Smooth muscle cell (in vitro differentiated cells): Measurements from ENCODE around the gene ADI1. TPM values are rescaled to one million over a fixed set of nuclear protein-coding genes. Genes with fewer than 3 reads are reported as not detected.
A peak's percentile ranks its signal among the peaks of the same experiment; 100 is the strongest.

Source experiments
- DNase-seq: peaks from one replicate; lab custom pipeline; 2025; ENCODE audit not compliant: unreplicated experiment; lab: John Stamatoyannopoulos, UW
- H2AFZ ChIP-seq: fragments of 200-600 bp; sonication (generic); 2 replicates; pipeline ENCODE4 v1.6.0; 2016; ENCODE audit warnings: antibody characterized with exemption, low read depth, mild to moderate bottlenecking
- H3F3A ChIP-seq: fragments of 200-600 bp; sonication (generic); 2 replicates; pipeline ENCODE4 v1.6.0; 2017; ENCODE audit warnings: antibody characterized with exemption, low read depth
- H3K27ac ChIP-seq: fragments of 200-600 bp; sonication (generic); 2 replicates; pipeline ENCODE4 v1.5.1; 2016; ENCODE audit warnings: low read depth, mild to moderate bottlenecking
- H3K27me3 ChIP-seq: fragments of 200-600 bp; sonication (generic); 2 replicates; pipeline ENCODE4 v1.6.1; 2016; ENCODE audit warnings: low read depth, mild to moderate bottlenecking
- H3K36me3 ChIP-seq: fragments of 200-600 bp; sonication (generic); 2 replicates; pipeline ENCODE4 v1.5.1; 2016; ENCODE audit warnings: low read depth
- H3K4me1 ChIP-seq: fragments of 200-600 bp; sonication (generic); 2 replicates; pipeline ENCODE4 v1.5.1; 2016; ENCODE audit warnings: low read depth
- H3K4me2 ChIP-seq: fragments of 200-600 bp; sonication (generic); 2 replicates; pipeline ENCODE4 v1.6.0; 2016; ENCODE audit warnings: mild to moderate bottlenecking
- H3K4me3 ChIP-seq: fragments of 200-600 bp; sonication (generic); 2 replicates; pipeline ENCODE4 v1.5.1; 2016; ENCODE audit warnings: mild to moderate bottlenecking
- H3K79me2 ChIP-seq: fragments of 200-600 bp; sonication (generic); 2 replicates; pipeline ENCODE4 v1.6.0; 2016; ENCODE audit warnings: low read depth, mild to moderate bottlenecking
- H3K9ac ChIP-seq: fragments of 200-600 bp; sonication (generic); 2 replicates; pipeline ENCODE4 v1.6.0; 2016; ENCODE audit warnings: low read depth
- H3K9me3 ChIP-seq: fragments of 200-600 bp; sonication (generic); replicated peaks from 2 replicates; pipeline ENCODE4 v1.5.1; 2016; ENCODE audit warnings: low read depth
- H4K20me1 ChIP-seq: fragments of 200-600 bp; sonication (generic); 2 replicates; pipeline ENCODE4 v1.6.0; 2016; ENCODE audit warnings: low read depth
- CTCF ChIP-seq: fragments of 200-600 bp; sonication (generic); IDR thresholded peaks from 2 replicates; pipeline ENCODE4 v1.5.1; 2017; ENCODE audit warnings: borderline replicate concordance, mild to moderate bottlenecking, antibody characterized with exemption; ENCODE audit not compliant: insufficient read depth, poor library complexity, severe bottlenecking
- WGBS: methylation state at CpG from one replicate; pipeline ENCODE4 v1.1.7; 2016; ENCODE audit warnings: low lambda C conversion rate; 5-methylcytosine and 5-hydroxymethylcytosine counted together
- polyA plus RNA-seq: library from polyadenylated mRNA; unstranded; fragments of >200 nt; fragmentation: Nextera tagmentation; extraction: Ambion mirVana; gene quantifications from 2 replicates; pipeline ENCODE4 v1.2.1, GENCODE V29; 2016
- total RNA-seq: library from RNA; depleted of rRNA; stranded (reverse); fragments of >200 nt; gene quantifications from 2 replicates; pipeline ENCODE4 v1.2.3, GENCODE V29; 2014

Gene ADI1
- total and polyA plus RNA-seq, 2 experiments from 2014 or later = 19.0 to 30.9 TPM

- H3F3A ChIP-seq = no peaks in the 10 kb centered on the region
- no peaks in the 10 kb centered on the region for H3K36me3 ChIP-seq
- peak overlapping the region; percentile 88 for H3K27ac ChIP-seq
- no peaks in the 10 kb centered on the region for H3K79me2 ChIP-seq
- peaks cover 5% of the 10 kb centered on the region for H4K20me1 ChIP-seq
- H3K27me3 ChIP-seq = no peaks in the 10 kb centered on the region
- no peak for TF ChIP-seq CTCF
- no peaks in the 10 kb centered on the region for H3K9me3 ChIP-seq
- 99% methylated on average over 21 of the region's 21 CpGs for WGBS
- no peak overlapping the region for H2AFZ ChIP-seq
- no peaks in the 10 kb centered on the region for H3K4me1 ChIP-seq
- H3K9ac ChIP-seq = peak overlapping the region; percentile 42
- H3K4me3 ChIP-seq = no peak overlapping the region
- DNase-seq = no peak
- peak overlapping the region; percentile 69 for H3K4me2 ChIP-seq
Observed at GRCh38 chr2:3464401-3465005, 54.8 kb downstream of the ADI1 start.

GRCh38 chr2:3463944-3464343 lies 55.4 kb downstream of the ADI1 start:
- Histone ChIP-seq H3K27me3 (no peaks in the 10 kb centered on the region), H3K27ac (no peak overlapping the region), H3K79me2 (no peaks in the 10 kb centered on the region), H3K36me3 (no peaks in the 10 kb centered on the region), H3K4me1 (no peaks in the 10 kb centered on the region), H3K4me3 (no peak overlapping the region), H3K9ac (no peak overlapping the region), H3K4me2 (no peak overlapping the region), H3F3A (no peaks in the 10 kb centered on the region), H2AFZ (no peak overlapping the region), H3K9me3 (no peaks in the 10 kb centered on the region), H4K20me1 (peaks cover 5% of the 10 kb centered on the region)
- over 99% methylated on average over 13 of the region's 13 CpGs for WGBS
- no peak for DNase-seq
- TF ChIP-seq CTCF = no peak

GRCh38 chr2:3463186-3463835 lies 56.0 kb downstream of the ADI1 start:
- DNase-seq = no peak
- Histone ChIP-seq H2AFZ (no peak overlapping the region), H3K36me3 (no peaks in the 10 kb centered on the region), H3K79me2 (no peaks in the 10 kb centered on the region), H3K27me3 (no peaks in the 10 kb centered on the region), H3K9me3 (no peaks in the 10 kb centered on the region), H3K4me1 (no peaks in the 10 kb centered on the region), H3K4me2 (no peak overlapping the region), H3F3A (no peaks in the 10 kb centered on the region), H3K4me3 (no peak overlapping the region), H3K9ac (no peak overlapping the region), H3K27ac (no peak overlapping the region), H4K20me1 (peaks cover 5% of the 10 kb centered on the region)
- 96% methylated on average over 25 of the region's 25 CpGs for WGBS
- no peak for TF ChIP-seq CTCF

- no peak overlapping the region for H3K27ac ChIP-seq
- H2AFZ ChIP-seq = no peak overlapping the region
- TF ChIP-seq CTCF = no peak
- no peaks in the 10 kb centered on the region for H3K27me3 ChIP-seq
- H3K4me2 ChIP-seq = no peak overlapping the region
- peaks cover 5% of the 10 kb centered on the region for H4K20me1 ChIP-seq
- H3F3A ChIP-seq = no peaks in the 10 kb centered on the region
- no peaks in the 10 kb centered on the region for H3K9me3 ChIP-seq
- WGBS = 82% methylated on average over 10 of the region's 10 CpGs
- no peak overlapping the region for H3K9ac ChIP-seq
- H3K4me3 ChIP-seq = no peak overlapping the region
- no peaks in the 10 kb centered on the region for H3K4me1 ChIP-seq
- H3K79me2 ChIP-seq = no peaks in the 10 kb centered on the region
- no peaks in the 10 kb centered on the region for H3K36me3 ChIP-seq
- no peak for DNase-seq
Observed at GRCh38 chr2:3462493-3463104, 56.7 kb downstream of the ADI1 start.
